ENCODE results near the gene SNAP23.

The SNAP23 gene

GRCh38 chr15:42494998-42495360 is 455 bp upstream of the SNAP23 start:
- Histone ChIP-seq H3K4me1 (ENCODE audit: control insufficient read depth, insufficient read depth, low read length) (peaks cover 5% of the 10 kb centered on the region), H3K27ac (ENCODE audit: insufficient read depth, low read depth, low read length, poor library complexity, severe bottlenecking) (peak overlapping the region; percentile 69), H3K9me3 (ENCODE audit: control insufficient read depth, low read length) (no peaks in the 10 kb centered on the region), H3K27me3 (ENCODE audit: control insufficient read depth, insufficient read depth, low read length, poor library complexity, severe bottlenecking) (no peaks in the 10 kb centered on the region), H3K36me3 (ENCODE audit: control insufficient read depth, insufficient read depth, low read length) (peaks cover 2% of the 10 kb centered on the region), H3K4me3 (ENCODE audit: insufficient read depth, low read depth, low read length) (peak overlapping the region; percentile 81)
- 60 to 67% methylated on average over 9 to 10 of the region's 10 CpGs for WGBS, 2 experiments

- Histone ChIP-seq H3K9me3 (ENCODE audit: control insufficient read depth, low read length) (no peaks in the 10 kb centered on the region), H3K4me1 (ENCODE audit: control insufficient read depth, insufficient read depth, low read length) (peaks cover 5% of the 10 kb centered on the region), H3K27ac (ENCODE audit: insufficient read depth, low read depth, low read length, poor library complexity, severe bottlenecking) (no peak overlapping the region), H3K36me3 (ENCODE audit: control insufficient read depth, insufficient read depth, low read length) (peaks cover 2% of the 10 kb centered on the region), H3K4me3 (ENCODE audit: insufficient read depth, low read depth, low read length) (no peak overlapping the region), H3K27me3 (ENCODE audit: control insufficient read depth, insufficient read depth, low read length, poor library complexity, severe bottlenecking) (no peaks in the 10 kb centered on the region)
- WGBS, 2 experiments, result 76 to 82% methylated on average over 5 to 6 of the region's 6 CpGs
These were observed 3.0 kb downstream of the SNAP23 start for GRCh38 chr15:42498212-42499068.

- WGBS, 2 experiments, result 87 to 88% methylated on average over 10 to 12 of the region's 12 CpGs
- Histone ChIP-seq H3K36me3 (ENCODE audit: control insufficient read depth, insufficient read depth, low read length) (peaks cover 2% of the 10 kb centered on the region), H3K27me3 (ENCODE audit: control insufficient read depth, insufficient read depth, low read length, poor library complexity, severe bottlenecking) (no peaks in the 10 kb centered on the region), H3K27ac (ENCODE audit: insufficient read depth, low read depth, low read length, poor library complexity, severe bottlenecking) (no peak overlapping the region), H3K4me3 (ENCODE audit: insufficient read depth, low read depth, low read length) (no peak overlapping the region), H3K4me1 (ENCODE audit: control insufficient read depth, insufficient read depth, low read length) (peaks cover 5% of the 10 kb centered on the region), H3K9me3 (ENCODE audit: control insufficient read depth, low read length) (no peaks in the 10 kb centered on the region)
These were observed 4.6 kb downstream of the SNAP23 start for GRCh38 chr15:42499858-42500609.

- Histone ChIP-seq H3K36me3 (ENCODE audit: control insufficient read depth, insufficient read depth, low read length) (peaks cover 2% of the 10 kb centered on the region), H3K27ac (ENCODE audit: insufficient read depth, low read depth, low read length, poor library complexity, severe bottlenecking) (no peak overlapping the region), H3K4me3 (ENCODE audit: insufficient read depth, low read depth, low read length) (no peak overlapping the region), H3K9me3 (ENCODE audit: control insufficient read depth, low read length) (no peaks in the 10 kb centered on the region), H3K4me1 (ENCODE audit: control insufficient read depth, insufficient read depth, low read length) (no peaks in the 10 kb centered on the region), H3K27me3 (ENCODE audit: control insufficient read depth, insufficient read depth, low read length, poor library complexity, severe bottlenecking) (no peaks in the 10 kb centered on the region)
- WGBS, 2 experiments, result 89 to 93% methylated on average over 4 of the region's 4 CpGs
These were observed 7.0 kb downstream of the SNAP23 start for GRCh38 chr15:42502477-42502876.

GRCh38 chr15:42503825-42504224 is 8.4 kb downstream of the SNAP23 start:
- 89 to 98% methylated on average over 1 of the region's 1 CpG for WGBS, 2 experiments
- H3K27me3 ChIP-seq (ENCODE audit: control insufficient read depth, insufficient read depth, low read length, poor library complexity, severe bottlenecking), result no peaks in the 10 kb centered on the region
- no peak overlapping the region for H3K27ac ChIP-seq (ENCODE audit: insufficient read depth, low read depth, low read length, poor library complexity, severe bottlenecking)
- H3K4me1 ChIP-seq (ENCODE audit: control insufficient read depth, insufficient read depth, low read length), result no peaks in the 10 kb centered on the region
- peaks cover 2% of the 10 kb centered on the region for H3K36me3 ChIP-seq (ENCODE audit: control insufficient read depth, insufficient read depth, low read length)
- H3K4me3 ChIP-seq (ENCODE audit: insufficient read depth, low read depth, low read length), result no peak overlapping the region
- no peaks in the 10 kb centered on the region for H3K9me3 ChIP-seq (ENCODE audit: control insufficient read depth, low read length)

- Histone ChIP-seq H3K4me1 (ENCODE audit: control insufficient read depth, insufficient read depth, low read length) (no peaks in the 10 kb centered on the region), H3K4me3 (ENCODE audit: insufficient read depth, low read depth, low read length) (no peak overlapping the region), H3K27ac (ENCODE audit: insufficient read depth, low read depth, low read length, poor library complexity, severe bottlenecking) (no peak overlapping the region), H3K9me3 (ENCODE audit: control insufficient read depth, low read length) (no peaks in the 10 kb centered on the region), H3K27me3 (ENCODE audit: control insufficient read depth, insufficient read depth, low read length, poor library complexity, severe bottlenecking) (no peaks in the 10 kb centered on the region), H3K36me3 (ENCODE audit: control insufficient read depth, insufficient read depth, low read length) (no peaks in the 10 kb centered on the region)
- WGBS, 2 experiments, result 95 to 96% methylated on average over 2 to 3 of the region's 3 CpGs
These were observed 9.2 kb downstream of the SNAP23 start for GRCh38 chr15:42504631-42505030.

- Histone ChIP-seq H3K27ac (ENCODE audit: insufficient read depth, low read depth, low read length, poor library complexity, severe bottlenecking) (no peak overlapping the region), H3K27me3 (ENCODE audit: control insufficient read depth, insufficient read depth, low read length, poor library complexity, severe bottlenecking) (no peaks in the 10 kb centered on the region), H3K4me1 (ENCODE audit: control insufficient read depth, insufficient read depth, low read length) (no peaks in the 10 kb centered on the region), H3K9me3 (ENCODE audit: control insufficient read depth, low read length) (no peaks in the 10 kb centered on the region), H3K4me3 (ENCODE audit: insufficient read depth, low read depth, low read length) (no peak overlapping the region), H3K36me3 (ENCODE audit: control insufficient read depth, insufficient read depth, low read length) (no peaks in the 10 kb centered on the region)
- 94 to 98% methylated on average over 2 to 3 of the region's 4 CpGs for WGBS, 2 experiments
These were observed 12.1 kb downstream of the SNAP23 start for GRCh38 chr15:42507514-42507913.

GRCh38 chr15:42508263-42508690 is 12.8 kb downstream of the SNAP23 start:
- Histone ChIP-seq H3K9me3 (ENCODE audit: control insufficient read depth, low read length) (no peaks in the 10 kb centered on the region), H3K4me3 (ENCODE audit: insufficient read depth, low read depth, low read length) (no peak overlapping the region), H3K27me3 (ENCODE audit: control insufficient read depth, insufficient read depth, low read length, poor library complexity, severe bottlenecking) (no peaks in the 10 kb centered on the region), H3K4me1 (ENCODE audit: control insufficient read depth, insufficient read depth, low read length) (no peaks in the 10 kb centered on the region), H3K36me3 (ENCODE audit: control insufficient read depth, insufficient read depth, low read length) (no peaks in the 10 kb centered on the region), H3K27ac (ENCODE audit: insufficient read depth, low read depth, low read length, poor library complexity, severe bottlenecking) (no peak overlapping the region)
- 92 to 96% methylated on average over 9 of the region's 9 CpGs for WGBS, 2 experiments

GRCh38 chr15:42510258-42511006 is 15.0 kb downstream of the SNAP23 start:
- no peaks in the 10 kb centered on the region for H3K9me3 ChIP-seq (ENCODE audit: control insufficient read depth, low read length)
- H3K27ac ChIP-seq (ENCODE audit: insufficient read depth, low read depth, low read length, poor library complexity, severe bottlenecking), result no peak overlapping the region
- no peaks in the 10 kb centered on the region for H3K4me1 ChIP-seq (ENCODE audit: control insufficient read depth, insufficient read depth, low read length)
- WGBS, 2 experiments, result 89 to 94% methylated on average over 3 to 4 of the region's 4 CpGs
- no peak overlapping the region for H3K4me3 ChIP-seq (ENCODE audit: insufficient read depth, low read depth, low read length)
- no peaks in the 10 kb centered on the region for H3K36me3 ChIP-seq (ENCODE audit: control insufficient read depth, insufficient read depth, low read length)
- H3K27me3 ChIP-seq (ENCODE audit: control insufficient read depth, insufficient read depth, low read length, poor library complexity, severe bottlenecking), result no peaks in the 10 kb centered on the region

- WGBS, 2 experiments, result 91 to 99% methylated on average over 4 of the region's 4 CpGs
- H3K36me3 ChIP-seq (ENCODE audit: control insufficient read depth, insufficient read depth, low read length), result peaks cover 5% of the 10 kb centered on the region
These were observed 15.6 kb downstream of the SNAP23 start for GRCh38 chr15:42511007-42511391.

More at GRCh38 chr15:42511007-42511391, 15.6 kb downstream of the SNAP23 start:
- Histone ChIP-seq H3K27me3 (ENCODE audit: control insufficient read depth, insufficient read depth, low read length, poor library complexity, severe bottlenecking) (no peaks in the 10 kb centered on the region), H3K4me1 (ENCODE audit: control insufficient read depth, insufficient read depth, low read length) (no peaks in the 10 kb centered on the region), H3K4me3 (ENCODE audit: insufficient read depth, low read depth, low read length) (no peak overlapping the region), H3K27ac (ENCODE audit: insufficient read depth, low read depth, low read length, poor library complexity, severe bottlenecking) (no peak overlapping the region), H3K9me3 (ENCODE audit: control insufficient read depth, low read length) (no peaks in the 10 kb centered on the region)
